H1 (cell line): ENCODE measurements around the gene TMEM229B. TPM values are rescaled to one million over a fixed set of nuclear protein-coding genes. Genes with fewer than 3 reads are reported as not detected.

ENCODE experiments used
- microRNA-seq, 2 experiments: library from miRNA; unstranded; fragments of <30 nt; microRNA quantifications; one replicate each; pipeline versions ENCODE4 to v1.2.0, GENCODE V29; 2016 to 2020; ENCODE audit warnings: borderline microRNAs expressed in 2 of 2, borderline number of aligned reads in 2 of 2, borderline replicate concordance in 1 of 2
- polyA plus RNA-seq, 7 experiments: library from polyadenylated mRNA; depleted of rRNA in 3 of 7; stranded (reverse) in 5 of 7; unstranded in 2 of 7; fragments of >200 nt in 5 of 7; fragments of 200-250 nt in 2 of 7; gene quantifications; 1 replicate in 5 of 7; 2 replicates in 1 of 7; 4 replicates in 1 of 7; pipeline versions ENCODE4 v1.2.1 to v1.2.3, GENCODE V29; 2011 to 2013; ENCODE audit warnings: missing spikeins in 2 of 7, mixed read lengths in 2 of 7
- small RNA-seq: library from polyadenylated mRNA; stranded (forward); fragments of <200 nt; extraction: miRNeasy Mini kit (QIAGEN cat#:217004); gene quantifications from one replicate; pipeline ENCODE3, GENCODE V24; 2013; ENCODE audit not compliant: insufficient read depth
- total RNA-seq: library from RNA; stranded (reverse); fragmentation: NEBNext Ultra II Directional; extraction: Animal tissue kit (Norgen Biotek cat#: 25700); gene quantifications from 2 replicates; pipeline ENCODE4 v1.2.1, GENCODE V29; 2021

Gene TMEM229B
- total and polyA plus RNA-seq, 2 of the 8 experiments (the other 6 are each of a cell fraction or from before 2014, with no cell fraction given): 0.73 to 0.85 TPM

Small RNA genes within 50 kb of the gene (microRNA-seq; reads per million reads assigned to microRNA genes)
- 0 reads per million in 2 experiments for gene MIR5694

Small RNA genes within 50 kb of the gene (small RNA-seq; reads per million reads assigned to genes)
- not detected for gene MIR5694

Other genes starting within 250 kb of the TMEM229B start
- gene PALS1, start 247.3 kb downstream of the TMEM229B start, total RNA-seq: 19.0 and 25.1 TPM in 2 replicates
- 4.2 and 6.7 TPM in 2 replicates for gene PALS1, start 247.3 kb downstream of the TMEM229B start, polyA plus RNA-seq (2011; rRNA removed)
- gene ATP6V1D, start 128.9 kb downstream of the TMEM229B start, total RNA-seq: 76.3 and 76.8 TPM in 2 replicates
- gene ATP6V1D, start 128.9 kb downstream of the TMEM229B start, polyA plus RNA-seq (2011; rRNA removed): 19.1 and 45.1 TPM in 2 replicates
- 145 and 146 TPM in 2 replicates for gene EIF2S1, start 128.4 kb downstream of the TMEM229B start, total RNA-seq
- gene EIF2S1, start 128.4 kb downstream of the TMEM229B start, polyA plus RNA-seq (2011; rRNA removed): 23.2 and 35.1 TPM in 2 replicates
- 2.1 and 2.9 TPM in 2 replicates for gene PLEK2, start 76.6 kb downstream of the TMEM229B start, total RNA-seq
- gene PLEK2, start 76.6 kb downstream of the TMEM229B start, polyA plus RNA-seq (2011; rRNA removed): 0.41 and 0.49 TPM in 2 replicates
- gene PLEKHH1, start 44.6 kb upstream of the TMEM229B start, total RNA-seq: 27.2 and 33.3 TPM in 2 replicates
- 28.3 and 33.0 TPM in 2 replicates for gene PLEKHH1, start 44.6 kb upstream of the TMEM229B start, polyA plus RNA-seq (2011; rRNA removed)
- gene PIGH, start 111.5 kb upstream of the TMEM229B start, total RNA-seq: 6.2 and 7.2 TPM in 2 replicates
- gene PIGH, start 111.5 kb upstream of the TMEM229B start, polyA plus RNA-seq (2011; rRNA removed): 8.6 and 10.0 TPM in 2 replicates
- 49.0 and 49.9 TPM in 2 replicates for gene ARG2, start 131.2 kb upstream of the TMEM229B start, total RNA-seq
- gene ARG2, start 131.2 kb upstream of the TMEM229B start, polyA plus RNA-seq (2011; rRNA removed): 52.8 and 59.1 TPM in 2 replicates
- gene VTI1B, start 185.9 kb upstream of the TMEM229B start, total RNA-seq: 98.7 and 104 TPM in 2 replicates
- 17.2 and 28.1 TPM in 2 replicates for gene VTI1B, start 185.9 kb upstream of the TMEM229B start, polyA plus RNA-seq (2011; rRNA removed)
- gene RDH11, start 207.0 kb upstream of the TMEM229B start, total RNA-seq: 104 and 112 TPM in 2 replicates
- 70.6 and 117 TPM in 2 replicates for gene RDH11, start 207.0 kb upstream of the TMEM229B start, polyA plus RNA-seq (2011; rRNA removed)
- 1.1 and 1.2 TPM in 2 replicates for gene RDH12, start 213.2 kb upstream of the TMEM229B start, total RNA-seq
- gene RDH12, start 213.2 kb upstream of the TMEM229B start, polyA plus RNA-seq (2011; rRNA removed): 1.3 and 1.5 TPM in 2 replicates